Thymus (tissue), 11 donors: ENCODE results near the gene ZFYVE19. TPM values are rescaled to one million over a fixed set of nuclear protein-coding genes. Genes with fewer than 3 reads are reported as not detected.
"Not testable (repeated sequence)": the region's sequence is repeated elsewhere in the genome, so short reads cannot be mapped to it uniquely, and the experiment has no call there.

Source experiments
- DNase-seq, 9 donors: peaks; one replicate each; pipeline ENCODE4 v3.0.0-alpha.2; 2013; ENCODE audit warnings: low spot score in 9 of 9, low read depth in 6 of 9, missing footprints in 1 of 9
- H3K27ac ChIP-seq, 2 donors: one replicate each; pipeline ENCODE4 v1.5.1; 2013; ENCODE audit warnings: control low read depth in 1 of 2, low read depth in 1 of 2, low read length in 1 of 2, mild to moderate bottlenecking in 1 of 2, moderate library complexity in 1 of 2
- H3K27me3 ChIP-seq, 2 donors: one replicate each; pipeline ENCODE4 v1.5.1; 2013; ENCODE audit warnings: low read length in 1 of 2; ENCODE audit not compliant: control insufficient read depth in 2 of 2, insufficient read depth in 1 of 2
- H3K36me3 ChIP-seq, 2 donors: one replicate each; pipeline ENCODE4 v1.5.1; 2013; ENCODE audit warnings: low read length in 1 of 2, mild to moderate bottlenecking in 1 of 2, moderate library complexity in 1 of 2; ENCODE audit not compliant: control insufficient read depth in 2 of 2, insufficient read depth in 2 of 2
- H3K4me1 ChIP-seq, 2 donors: one replicate each; pipeline ENCODE4 v1.5.1; 2013; ENCODE audit warnings: low read length in 2 of 2; ENCODE audit not compliant: control insufficient read depth in 2 of 2, insufficient read depth in 2 of 2
- H3K4me3 ChIP-seq, 2 donors: one replicate each; pipeline ENCODE4 v1.5.1; 2013; ENCODE audit warnings: low read length in 2 of 2, control low read depth in 1 of 2, mild to moderate bottlenecking in 1 of 2
- H3K9me3 ChIP-seq, 2 donors: one replicate each; pipeline ENCODE4 v1.5.1; 2013; ENCODE audit warnings: low read length in 1 of 2, mild to moderate bottlenecking in 1 of 2; ENCODE audit not compliant: control insufficient read depth in 2 of 2, insufficient read depth in 1 of 2
- WGBS: extraction: QIAGEN DNeasy Blood & Tissue Kit; methylation state at CpG from one replicate; pipeline ENCODE4 v1.1.7; 2013; 5-methylcytosine and 5-hydroxymethylcytosine counted together
- polyA plus RNA-seq: library from polyadenylated mRNA; stranded (reverse); fragments of 200-250 nt; gene quantifications from one replicate; pipeline ENCODE4 v1.2.3, GENCODE V29; 2013
- total RNA-seq: library from RNA; stranded (reverse); fragments of 120-200 nt; gene quantifications from one replicate; pipeline ENCODE4 v1.2.4, GENCODE V29; 2013
- donor health status: healthy.

The ZFYVE19 gene
- total and polyA plus RNA-seq, 2 donors: 16.9 to 43.5 TPM

GRCh38 chr15:40858706-40859105 is 51.8 kb downstream of the ZFYVE19 start:
- DNase-seq: no peak
- no peak overlapping the region for H3K27ac ChIP-seq
- WGBS: 87% methylated on average over 10 of the region's 10 CpGs
- no peak overlapping the region for H3K4me3 ChIP-seq
- H3K4me1 ChIP-seq: peaks cover 0 to 18% of the 10 kb centered on the region in 2 donors
- H3K9me3 ChIP-seq: no peaks in the 10 kb centered on the region
- H3K27me3 ChIP-seq: no peaks in the 10 kb centered on the region
- no peaks in the 10 kb centered on the region for H3K36me3 ChIP-seq

DNA sequence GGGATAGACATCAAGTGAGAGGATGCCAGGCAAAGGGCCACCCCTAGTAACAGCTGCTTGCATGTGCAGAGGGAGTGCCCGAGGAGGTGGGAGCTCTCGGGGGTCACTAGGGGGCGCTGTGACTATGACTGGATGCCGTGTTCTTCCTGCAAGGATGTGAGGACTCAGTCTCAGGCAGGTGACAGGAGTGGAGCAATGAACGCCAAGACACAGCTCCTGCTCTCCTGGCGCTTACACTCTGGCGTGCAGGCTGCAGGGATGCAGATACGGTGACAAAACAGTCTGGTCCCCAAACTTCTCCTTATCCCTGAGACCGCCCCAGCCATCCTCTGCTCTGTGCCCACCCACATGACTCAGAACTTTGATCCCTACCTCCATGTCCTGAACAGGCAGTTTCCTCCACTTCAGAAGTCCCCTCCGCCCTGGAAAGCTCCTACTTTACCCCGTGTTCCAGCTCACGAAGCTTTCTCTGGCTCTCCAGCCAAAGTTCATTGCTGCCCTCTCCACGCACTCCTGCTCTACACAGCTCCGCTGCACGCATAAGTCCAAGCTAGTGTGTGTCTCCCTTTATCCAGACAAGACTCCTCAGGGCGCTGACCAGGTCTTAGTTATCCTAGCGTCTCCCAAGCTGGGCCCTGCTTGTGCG is 52.4 kb downstream of the ZFYVE19 start:
- no peaks in the 10 kb centered on the region for H3K27me3 ChIP-seq
- no peaks in the 10 kb centered on the region for H3K9me3 ChIP-seq
- no peak overlapping the region for H3K27ac ChIP-seq
- H3K4me1 ChIP-seq: peaks cover 0 to 18% of the 10 kb centered on the region in 2 donors
- DNase-seq: peak; percentile 46 to 89 (median 74)
- H3K4me3 ChIP-seq: no peak overlapping the region
- 49% methylated on average over 18 of the region's 18 CpGs for WGBS
- H3K36me3 ChIP-seq: no peaks in the 10 kb centered on the region

DNA sequence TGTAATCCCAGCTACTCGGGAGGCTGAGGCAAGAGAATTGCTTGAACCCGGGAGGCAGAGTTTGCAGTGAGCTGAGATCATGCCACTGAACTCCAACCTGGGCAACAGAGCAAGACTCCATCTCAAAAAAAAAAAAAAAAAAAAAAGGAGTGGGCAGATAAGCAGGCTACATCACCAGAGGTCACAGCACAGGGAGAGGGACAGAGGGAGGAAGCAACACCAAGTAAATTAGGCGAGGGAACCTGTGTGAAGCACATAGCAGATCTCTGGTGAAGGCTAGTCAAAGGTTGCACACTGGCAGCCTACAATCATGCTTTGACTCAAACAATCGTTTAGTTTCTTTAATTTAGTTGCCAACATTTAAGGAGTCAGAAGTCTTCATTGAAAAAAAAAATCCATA is 54.3 kb downstream of the ZFYVE19 start:
- not testable (repeated sequence) for H3K4me3 ChIP-seq, H3K27ac ChIP-seq, H3K9me3 ChIP-seq, H3K36me3 ChIP-seq, DNase-seq, H3K27me3 ChIP-seq
- 92% methylated on average over 4 of the region's 4 CpGs for WGBS
- H3K4me1 ChIP-seq: peaks cover 0 to 18% of the 10 kb centered on the region in 2 donors

- H3K27me3 ChIP-seq: no peaks in the 10 kb centered on the region
- H3K27ac ChIP-seq: no peak overlapping the region
- H3K9me3 ChIP-seq: no peaks in the 10 kb centered on the region
- 89% methylated on average over 4 of the region's 4 CpGs for WGBS
- no peaks in the 10 kb centered on the region for H3K36me3 ChIP-seq
- H3K4me3 ChIP-seq: no peak overlapping the region
- H3K4me1 ChIP-seq: peaks cover 0 to 6% of the 10 kb centered on the region in 2 donors
- DNase-seq: no peak
These were observed 56.9 kb downstream of the ZFYVE19 start for GRCh38 chr15:40863660-40864270.

Other genes starting within 250 kb of the ZFYVE19 start
- gene CCDC32, start 242.0 kb upstream of the ZFYVE19 start, total RNA-seq: 21.2 TPM
- gene CCDC32, start 242.0 kb upstream of the ZFYVE19 start, polyA plus RNA-seq: 39.2 TPM
- gene RPUSD2, start 237.8 kb upstream of the ZFYVE19 start, total RNA-seq: 10.7 TPM
- gene RPUSD2, start 237.8 kb upstream of the ZFYVE19 start, polyA plus RNA-seq: 15.2 TPM
- 25.8 TPM for gene KNL1, start 212.8 kb upstream of the ZFYVE19 start, total RNA-seq
- gene KNL1, start 212.8 kb upstream of the ZFYVE19 start, polyA plus RNA-seq: 2.4 TPM
- 12.3 TPM for gene RAD51, start 111.9 kb upstream of the ZFYVE19 start, total RNA-seq
- 1.2 TPM for gene RAD51, start 111.9 kb upstream of the ZFYVE19 start, polyA plus RNA-seq
- 15.0 TPM for gene RMDN3, start 51.8 kb upstream of the ZFYVE19 start, total RNA-seq
- gene RMDN3, start 51.8 kb upstream of the ZFYVE19 start, polyA plus RNA-seq: 27.0 TPM
- 57.0 TPM for gene GCHFR, start 43.0 kb upstream of the ZFYVE19 start, total RNA-seq
- gene GCHFR, start 43.0 kb upstream of the ZFYVE19 start, polyA plus RNA-seq: 33.7 TPM
- gene C15orf62, start 37.1 kb upstream of the ZFYVE19 start, total RNA-seq: 1.1 TPM
- gene C15orf62, start 37.1 kb upstream of the ZFYVE19 start, polyA plus RNA-seq: 1.8 TPM
- 45.0 TPM for gene DNAJC17, start 384 bp downstream of the ZFYVE19 start, total RNA-seq
- 62.9 TPM for gene DNAJC17, start 384 bp downstream of the ZFYVE19 start, polyA plus RNA-seq
- 0.14 TPM for gene PPP1R14D, start 21.6 kb downstream of the ZFYVE19 start, total RNA-seq
- 1.2 TPM for gene PPP1R14D, start 21.6 kb downstream of the ZFYVE19 start, polyA plus RNA-seq
- 9.2 TPM for gene SPINT1, start 37.0 kb downstream of the ZFYVE19 start, total RNA-seq
- gene SPINT1, start 37.0 kb downstream of the ZFYVE19 start, polyA plus RNA-seq: 33.8 TPM
- gene RHOV, start 67.1 kb downstream of the ZFYVE19 start, total RNA-seq: 3.4 TPM
- gene RHOV, start 67.1 kb downstream of the ZFYVE19 start, polyA plus RNA-seq: 15.3 TPM
- 12.4 TPM for gene VPS18, start 87.4 kb downstream of the ZFYVE19 start, total RNA-seq
- gene VPS18, start 87.4 kb downstream of the ZFYVE19 start, polyA plus RNA-seq: 10.3 TPM
- gene DLL4, start 122.3 kb downstream of the ZFYVE19 start, total RNA-seq: 5.2 TPM
- gene DLL4, start 122.3 kb downstream of the ZFYVE19 start, polyA plus RNA-seq: 5.9 TPM
- gene CHAC1, start 146.4 kb downstream of the ZFYVE19 start, total RNA-seq: 0.47 TPM
- gene CHAC1, start 146.4 kb downstream of the ZFYVE19 start, polyA plus RNA-seq: 1.9 TPM